Measurements from ENCODE around the gene DAO. TPM values are rescaled to one million over a fixed set of nuclear protein-coding genes. Genes with fewer than 3 reads are reported as not detected.

DAO gene
- total RNA-seq, 1 donor from 2014 or later, result 65.3 TPM

DNA sequence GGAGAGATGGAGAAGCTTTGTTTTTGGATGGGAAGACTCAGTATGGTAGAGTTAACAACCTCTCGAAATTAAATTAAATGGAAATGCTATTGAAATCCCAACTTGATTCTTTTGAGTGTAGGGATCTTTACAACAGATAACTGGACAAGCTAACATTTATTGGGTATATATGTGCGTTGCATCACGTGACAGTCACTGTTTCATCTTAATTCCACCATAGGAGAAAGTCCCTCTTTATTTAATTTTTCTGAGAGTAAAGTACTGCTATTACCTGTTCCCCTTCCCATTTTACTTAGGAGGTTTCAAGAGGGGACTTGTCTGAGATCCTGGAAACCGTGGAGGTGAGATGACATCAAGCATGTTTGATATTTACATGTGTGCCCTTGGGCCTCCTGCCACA is 11.1 kb upstream of the DAO start:
- ATAC-seq (no peak), DNase-seq (ENCODE audit: low spot score) (no peak)

DNA sequence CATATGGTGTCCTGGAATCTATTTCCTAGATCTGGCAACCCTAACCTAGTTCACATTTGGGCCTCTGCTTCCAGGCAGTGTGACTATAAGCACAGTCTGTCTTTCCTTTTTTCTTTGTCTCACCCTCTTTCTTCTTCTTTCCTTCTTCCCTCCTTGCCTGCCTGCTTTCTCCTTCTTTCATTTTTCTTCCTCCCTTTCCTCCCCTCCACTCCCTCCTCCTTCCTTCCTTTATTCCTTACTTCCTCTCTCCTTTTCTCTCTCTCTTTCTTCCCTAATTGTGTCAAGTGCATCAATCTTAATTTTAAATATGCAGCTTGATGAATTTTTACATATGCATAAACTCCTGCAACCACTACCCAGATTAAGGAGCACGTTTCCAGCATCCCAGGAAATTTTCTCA is 4.6 kb upstream of the DAO start:
- no peak for DNase-seq (ENCODE audit: low spot score)
- ATAC-seq, result no peak

GRCh38 chr12:108875682-108876361 is 4.1 kb upstream of the DAO start:
- ATAC-seq (no peak), DNase-seq (ENCODE audit: low spot score) (no peak)

- no peak for ATAC-seq
These were observed 3.3 kb upstream of the DAO start for GRCh38 chr12:108876550-108876949.

GRCh38 chr12:108881953-108882352 is 2.1 kb downstream of the DAO start:
- ATAC-seq (no peak), DNase-seq (ENCODE audit: low spot score) (no peak)

More at GRCh38 chr12:108876550-108876949, 3.3 kb upstream of the DAO start:
- DNase-seq (ENCODE audit: low spot score), result no peak

DNA sequence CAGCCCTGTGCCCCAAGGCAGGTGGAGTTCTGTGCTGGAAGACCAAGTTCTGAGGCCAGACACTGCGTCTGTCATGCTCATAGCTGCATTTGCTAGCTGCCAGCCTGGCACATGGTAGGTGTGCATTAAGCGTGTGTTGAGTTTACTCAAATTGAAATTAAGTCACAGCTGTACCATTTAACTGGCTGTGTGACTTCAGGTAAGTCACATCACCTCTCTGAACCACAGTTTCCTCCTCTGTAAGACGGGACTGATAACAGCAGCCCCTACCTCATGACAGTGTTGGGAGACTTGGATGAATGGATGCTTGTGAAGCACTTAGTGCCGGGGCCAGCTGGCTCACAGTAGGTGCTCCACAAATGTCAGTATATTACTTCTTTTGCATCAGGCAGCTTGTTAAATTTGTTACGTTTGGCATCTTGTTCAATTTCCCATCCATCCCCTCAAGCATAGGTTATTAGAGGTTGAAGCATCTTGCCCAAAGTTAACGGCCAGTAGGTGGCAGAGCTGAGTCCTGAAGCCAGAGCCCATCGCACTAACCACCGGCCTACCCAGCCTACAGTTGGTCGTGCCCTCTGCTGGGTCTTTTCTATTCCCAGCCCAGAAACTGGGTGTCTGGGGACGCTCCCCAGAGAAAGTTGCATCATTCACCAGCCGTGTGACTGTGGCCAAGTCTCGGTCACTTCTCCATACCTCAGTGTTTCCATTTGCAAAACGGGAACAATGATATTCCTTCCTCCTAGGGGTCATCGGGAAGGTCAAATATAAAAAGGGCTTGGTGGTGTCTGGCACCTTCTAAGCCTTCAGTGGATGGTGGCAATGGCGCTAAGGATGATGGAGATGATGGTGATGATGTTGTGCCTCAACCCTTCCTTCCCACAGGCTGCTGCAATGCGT is 4.5 kb downstream of the DAO start:
- ATAC-seq (no peak), DNase-seq (ENCODE audit: low spot score) (no peak)

DNA sequence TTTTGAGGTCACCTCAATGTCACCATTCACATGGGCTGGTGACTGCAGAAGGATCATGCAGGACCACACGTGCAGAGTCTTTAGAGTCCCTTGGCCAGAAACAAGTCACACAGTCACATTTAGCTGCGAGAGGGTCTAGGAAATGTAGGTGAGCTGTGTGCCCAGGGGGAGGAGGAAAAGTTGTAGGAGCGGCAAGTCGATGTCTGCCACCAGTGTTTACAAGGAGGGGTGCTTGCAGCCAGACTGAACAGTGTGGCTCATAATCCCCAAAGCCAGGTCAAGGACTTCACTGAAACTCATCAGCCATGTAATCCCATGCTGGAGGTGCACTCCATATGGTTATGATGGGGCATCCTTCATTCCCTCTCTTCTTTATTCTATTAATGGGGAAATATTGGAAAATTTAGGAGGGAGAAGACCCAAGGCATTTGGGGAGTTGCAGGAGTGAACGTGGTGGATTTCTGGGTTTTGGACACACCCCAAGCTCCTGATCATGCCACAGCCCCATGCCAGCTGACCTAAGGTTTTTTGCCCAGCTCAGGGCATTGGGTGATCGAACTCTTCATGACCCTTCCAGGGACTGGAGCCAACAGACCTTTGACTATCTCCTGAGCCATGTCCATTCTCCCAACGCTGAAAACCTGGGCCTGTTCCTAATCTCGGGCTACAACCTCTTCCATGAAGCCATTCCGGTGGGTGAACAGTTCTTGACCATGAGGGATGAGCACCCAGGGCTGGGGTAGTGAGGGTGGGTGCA is 7.2 kb downstream of the DAO start:
- ATAC-seq, result peak; percentile 83

GRCh38 chr12:108888031-108888430 is 8.1 kb downstream of the DAO start:
- ATAC-seq, result peak; percentile 75
- DNase-seq (ENCODE audit: low spot score), result peak; percentile 94

More for the DNA sequence above, 7.2 kb downstream of the DAO start:
- peak; percentile 94 for DNase-seq (ENCODE audit: low spot score)

- DNase-seq (ENCODE audit: low spot score) (no peak), ATAC-seq (no peak)
These were observed 10.3 kb downstream of the DAO start for GRCh38 chr12:108890208-108890607.

DNA sequence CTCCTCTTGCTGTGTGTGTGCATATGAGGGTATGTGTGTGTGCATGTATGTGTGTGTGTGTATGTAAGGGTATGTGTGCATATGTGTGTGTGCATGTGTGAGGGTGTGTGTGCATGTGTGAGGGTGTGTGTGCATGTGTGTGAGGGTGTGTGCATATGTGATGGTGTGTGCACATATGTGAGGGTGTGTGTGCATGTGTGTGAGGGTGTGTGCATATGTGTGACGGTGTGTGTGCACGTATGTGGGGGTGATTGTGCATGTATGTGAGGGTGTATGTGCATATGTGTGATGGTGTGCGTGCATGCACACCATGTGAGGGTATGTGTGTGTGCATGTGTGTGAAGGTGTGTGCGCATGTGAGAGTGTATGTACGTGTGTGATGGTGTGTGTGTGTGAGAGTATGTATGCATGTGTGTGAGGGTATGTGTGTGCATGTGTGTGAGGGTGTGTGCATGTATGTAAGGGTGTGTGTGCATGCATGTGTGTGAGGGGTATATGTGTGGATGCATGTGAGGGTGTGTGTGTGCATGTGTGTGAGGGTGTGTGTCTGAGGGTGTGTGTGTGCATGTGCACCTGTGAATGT is 15.4 kb downstream of the DAO start:
- DNase-seq (ENCODE audit: low spot score) (no peak), ATAC-seq (no peak)

DNA sequence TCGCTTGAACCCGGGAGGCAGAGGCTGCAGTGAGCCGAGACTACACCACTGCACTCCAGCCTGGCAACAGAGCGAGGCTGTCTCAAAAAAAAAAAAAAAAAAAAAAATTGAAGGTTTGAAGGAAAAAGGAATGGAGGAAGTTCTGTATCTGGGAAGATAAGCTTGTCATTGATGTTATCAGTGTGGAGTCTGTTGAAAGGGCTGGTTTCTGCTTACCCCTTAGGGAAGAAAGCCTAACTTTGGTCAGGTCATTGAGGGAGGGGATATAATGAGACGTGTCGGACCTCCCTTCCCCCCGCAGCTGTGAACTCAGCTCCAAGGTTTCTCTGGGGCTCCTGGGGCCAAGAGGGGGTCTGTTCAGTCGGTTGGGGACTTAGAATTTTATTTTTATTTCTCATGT is 16.4 kb downstream of the DAO start:
- DNase-seq (ENCODE audit: low spot score) (no peak), ATAC-seq (no peak)

DNA sequence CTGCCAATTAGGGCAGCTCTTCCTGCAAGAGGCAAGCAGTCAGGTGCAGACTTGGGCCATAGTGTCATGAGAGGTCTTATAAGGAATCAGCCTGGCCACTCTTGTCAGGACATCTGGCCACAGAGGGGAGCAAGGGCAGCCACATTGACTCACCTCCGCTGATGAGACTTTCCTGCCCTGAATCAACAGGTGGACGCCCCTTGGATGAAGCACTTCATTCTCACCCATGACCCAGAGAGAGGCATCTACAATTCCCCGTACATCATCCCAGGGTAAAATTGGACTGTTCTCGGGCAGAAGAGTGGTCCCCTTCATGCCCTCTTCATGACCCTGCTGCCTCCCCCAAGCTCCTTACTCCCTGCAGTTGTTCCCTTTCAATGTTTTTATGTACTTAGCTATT is 16.9 kb downstream of the DAO start:
- ATAC-seq (no peak), DNase-seq (ENCODE audit: low spot score) (no peak)

DNA sequence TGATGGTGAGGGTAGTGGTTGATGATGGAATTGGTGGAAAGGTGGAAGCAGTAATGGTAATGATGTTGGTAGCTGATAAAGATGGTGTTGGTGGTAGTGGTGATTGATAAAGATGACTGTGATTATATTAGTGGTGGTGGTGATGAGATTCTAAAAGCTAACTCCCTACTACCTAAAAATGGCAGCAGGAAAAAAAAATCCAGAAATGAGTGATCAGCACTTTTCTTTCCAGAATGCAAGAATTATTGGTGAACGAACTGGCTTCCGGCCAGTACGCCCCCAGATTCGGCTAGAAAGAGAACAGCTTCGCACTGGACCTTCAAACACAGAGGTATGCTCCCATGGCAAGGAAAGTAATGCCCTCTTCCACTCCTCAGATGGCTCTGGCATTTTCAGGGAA is 19.3 kb downstream of the DAO start:
- no peak for ATAC-seq
- DNase-seq (ENCODE audit: low spot score), result no peak

DNA sequence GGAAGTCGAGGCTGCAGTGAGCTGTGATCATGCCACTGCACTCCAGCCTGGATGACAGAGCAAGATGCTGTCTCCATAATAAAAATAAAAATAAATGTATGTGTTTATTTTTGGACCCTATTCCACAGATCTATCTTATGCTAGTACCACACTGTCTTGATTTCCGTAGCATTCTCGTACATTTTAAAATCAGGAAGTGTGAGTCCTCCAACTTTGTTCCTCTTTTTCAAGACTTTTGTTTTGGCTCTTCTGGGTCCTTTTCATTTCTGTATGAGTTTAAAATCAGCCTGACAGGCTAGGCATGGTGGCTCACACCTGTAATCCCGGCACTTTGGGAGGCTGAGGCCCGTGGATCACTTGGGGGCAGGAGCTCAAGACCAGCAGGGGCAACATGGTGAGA is 25.8 kb downstream of the DAO start:
- DNase-seq (ENCODE audit: low spot score) (no peak), ATAC-seq (no peak)

DNA sequence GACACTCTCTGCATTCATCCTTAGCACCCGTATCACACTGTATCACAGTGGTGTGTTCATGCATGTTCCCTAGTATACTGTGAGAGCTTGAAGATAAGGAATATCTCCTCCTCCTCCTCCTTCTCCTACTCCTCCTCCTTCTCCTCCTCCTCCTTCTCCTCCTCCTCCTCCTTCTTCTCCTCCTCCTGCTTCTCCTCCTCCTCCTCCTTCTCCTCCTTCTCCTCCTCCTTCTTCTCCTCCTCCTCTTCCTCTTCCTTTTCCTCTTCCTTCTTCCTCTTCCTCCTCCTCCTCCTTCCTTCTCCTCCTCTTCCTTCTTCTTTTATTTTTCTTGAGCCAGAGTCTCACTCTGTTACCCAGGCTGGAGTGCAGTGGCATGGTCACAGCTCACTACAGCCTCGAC is 27.1 kb downstream of the DAO start:
- no peak for DNase-seq (ENCODE audit: low spot score)
- ATAC-seq, result no peak

GRCh38 chr12:108907839-108908351 is 28.0 kb downstream of the DAO start:
- DNase-seq (ENCODE audit: low spot score) (no peak), ATAC-seq (peak; percentile 34)

GRCh38 chr12:108910336-108910735 is 30.4 kb downstream of the DAO start:
- DNase-seq (ENCODE audit: low spot score) (no peak), ATAC-seq (no peak)

- no peak for ATAC-seq
- no peak for DNase-seq (ENCODE audit: low spot score)
These were observed 32.0 kb downstream of the DAO start for GRCh38 chr12:108911915-108912314.

DNA sequence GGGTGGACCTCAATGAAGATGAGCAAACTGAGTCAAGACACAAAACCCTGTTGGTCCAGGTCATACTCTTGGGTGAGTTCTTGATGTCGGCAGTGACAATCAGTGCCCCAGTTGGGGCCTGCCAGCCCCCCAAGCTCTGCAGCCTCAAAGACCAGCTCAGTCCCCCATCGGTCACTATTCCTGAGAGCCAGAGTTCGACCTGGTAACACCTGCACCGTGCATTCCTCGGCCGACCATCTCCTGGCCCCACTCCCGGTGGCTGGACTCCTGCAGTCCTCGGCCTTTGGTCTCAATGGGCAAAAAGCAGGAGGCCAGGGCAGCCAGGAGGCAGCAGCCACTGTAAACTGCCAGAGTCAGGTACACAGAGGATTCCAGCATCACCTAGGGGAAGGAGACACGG is 32.5 kb downstream of the DAO start:
- ATAC-seq (no peak), DNase-seq (ENCODE audit: low spot score) (no peak)

GRCh38 chr12:108914121-108914531 is 34.2 kb downstream of the DAO start:
- peak; percentile 23 for ATAC-seq

GRCh38 chr12:108915632-108916133 is 35.8 kb downstream of the DAO start:
- DNase-seq (ENCODE audit: low spot score) (no peak), ATAC-seq (no peak)

More at GRCh38 chr12:108914121-108914531, 34.2 kb downstream of the DAO start:
- DNase-seq (ENCODE audit: low spot score), result no peak
